BE2C (cell line): ENCODE data around the gene SH2D3A.

ENCODE experiments used
- DNase-seq: peaks from one replicate; pipeline ENCODE4 v3.0.0-alpha.2; 2020
- H3K27me3 ChIP-seq: fragments of 250-450 bp; sonication (Bioruptor Pico); 2 replicates; pipeline ENCODE4 v1.5.1; 2020; ENCODE audit warnings: mild to moderate bottlenecking
- H3K36me3 ChIP-seq: fragments of 250-450 bp; sonication (Bioruptor Pico); 2 replicates; pipeline ENCODE4 v1.5.1; 2020; ENCODE audit warnings: mild to moderate bottlenecking
- H3K4me1 ChIP-seq: fragments of 250-450 bp; sonication (Bioruptor Pico); 2 replicates; pipeline ENCODE4 v1.5.1; 2020
- H3K4me3 ChIP-seq: 2 replicates; pipeline ENCODE4 v1.5.1; 2011; ENCODE audit warnings: low read depth, low read length
- H3K9me3 ChIP-seq: fragments of 250-450 bp; sonication (Bioruptor Pico); 2 replicates; pipeline ENCODE4 v1.5.1; 2020
- TF ChIP-seq, protein P1 (sequence below): IDR thresholded peaks from 2 replicates; pipeline ENCODE4 v1.5.1; 2012; ENCODE audit warnings: mild to moderate bottlenecking, low read depth, low read length

Gene SH2D3A

DNA sequence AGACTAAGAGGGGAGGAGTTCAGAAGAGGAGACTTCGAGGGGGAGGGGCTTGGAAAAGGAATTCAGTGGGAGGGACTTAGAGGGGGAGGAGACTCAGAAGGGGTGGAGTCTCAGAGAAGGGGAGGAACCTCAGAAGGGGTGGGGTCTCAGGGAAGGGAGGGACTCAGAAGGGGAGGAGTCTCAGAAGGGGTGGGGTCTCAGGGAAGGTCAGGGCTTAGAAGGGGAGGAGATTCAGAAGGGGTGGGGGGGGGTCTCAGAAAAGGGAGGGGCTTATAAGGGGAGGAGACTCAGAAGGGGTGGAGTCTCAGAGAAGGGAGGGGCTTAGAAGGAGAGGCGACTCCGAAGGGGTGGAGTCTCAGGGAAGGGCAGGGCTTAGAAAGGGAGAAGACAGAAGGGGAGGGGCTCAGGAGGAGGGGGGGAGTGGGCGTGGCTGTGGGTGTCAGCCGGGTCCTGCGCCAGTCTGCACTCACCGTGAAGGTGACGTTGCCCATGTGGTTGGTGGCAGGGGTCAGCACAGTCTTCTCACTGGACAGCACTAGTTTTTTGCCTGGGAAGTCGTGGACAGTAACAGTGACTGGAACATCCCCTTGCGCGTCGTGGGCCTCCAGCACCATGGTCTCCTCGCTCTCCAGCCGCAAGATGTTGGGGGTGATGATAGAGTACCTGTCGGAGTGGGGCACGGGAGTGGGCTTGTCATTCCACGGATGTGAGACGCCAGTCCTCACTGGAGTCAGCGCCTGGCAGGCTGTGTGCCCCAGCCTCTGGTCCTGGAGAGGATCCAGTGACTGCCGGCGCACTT, 48.3 kb downstream of the SH2D3A start:
- no peak overlapping the region for H3K4me3 ChIP-seq
- H3K9me3 ChIP-seq = no peaks in the 10 kb centered on the region; the same call in 1 of the 2 replicates
- TF ChIP-seq, protein P1, sequence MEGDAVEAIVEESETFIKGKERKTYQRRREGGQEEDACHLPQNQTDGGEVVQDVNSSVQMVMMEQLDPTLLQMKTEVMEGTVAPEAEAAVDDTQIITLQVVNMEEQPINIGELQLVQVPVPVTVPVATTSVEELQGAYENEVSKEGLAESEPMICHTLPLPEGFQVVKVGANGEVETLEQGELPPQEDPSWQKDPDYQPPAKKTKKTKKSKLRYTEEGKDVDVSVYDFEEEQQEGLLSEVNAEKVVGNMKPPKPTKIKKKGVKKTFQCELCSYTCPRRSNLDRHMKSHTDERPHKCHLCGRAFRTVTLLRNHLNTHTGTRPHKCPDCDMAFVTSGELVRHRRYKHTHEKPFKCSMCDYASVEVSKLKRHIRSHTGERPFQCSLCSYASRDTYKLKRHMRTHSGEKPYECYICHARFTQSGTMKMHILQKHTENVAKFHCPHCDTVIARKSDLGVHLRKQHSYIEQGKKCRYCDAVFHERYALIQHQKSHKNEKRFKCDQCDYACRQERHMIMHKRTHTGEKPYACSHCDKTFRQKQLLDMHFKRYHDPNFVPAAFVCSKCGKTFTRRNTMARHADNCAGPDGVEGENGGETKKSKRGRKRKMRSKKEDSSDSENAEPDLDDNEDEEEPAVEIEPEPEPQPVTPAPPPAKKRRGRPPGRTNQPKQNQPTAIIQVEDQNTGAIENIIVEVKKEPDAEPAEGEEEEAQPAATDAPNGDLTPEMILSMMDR = no peak
- H3K36me3 ChIP-seq = no peaks in the 10 kb centered on the region
- H3K27me3 ChIP-seq = no peaks in the 10 kb centered on the region
- no peaks in the 10 kb centered on the region for H3K4me1 ChIP-seq
- peak; percentile 38 for DNase-seq

DNA sequence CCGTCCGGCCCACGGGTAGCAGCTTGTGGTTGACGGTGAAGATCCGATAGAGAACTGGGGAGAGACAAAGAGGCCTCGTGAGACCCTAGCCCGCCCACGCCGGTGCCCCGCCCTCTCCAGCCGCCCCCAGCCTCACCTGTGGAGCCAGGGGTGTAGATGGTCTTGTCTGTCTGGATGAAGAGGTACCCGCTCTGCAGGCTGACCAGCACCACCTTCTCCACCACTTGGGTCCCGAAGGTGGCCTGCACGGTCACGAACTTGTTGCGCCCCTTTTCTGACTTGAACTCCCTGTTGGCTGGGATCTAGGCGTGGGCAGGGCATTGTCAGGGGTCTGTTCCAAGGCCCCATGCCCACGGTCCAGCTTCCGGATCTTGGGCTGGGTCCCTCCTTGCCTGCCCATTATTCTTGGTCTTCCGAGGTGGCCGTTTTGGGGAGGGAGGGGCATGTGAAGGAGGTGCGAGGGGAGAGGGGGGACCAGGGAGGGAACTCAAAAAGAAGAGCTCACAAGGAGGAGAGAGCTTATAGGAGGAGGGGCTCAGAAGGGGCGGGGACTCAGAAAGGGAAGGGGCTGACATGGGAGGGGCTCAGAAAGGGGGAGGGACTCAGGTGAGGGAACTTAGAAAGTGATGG, 49.0 kb downstream of the SH2D3A start:
- H3K27me3 ChIP-seq = no peaks in the 10 kb centered on the region
- H3K4me3 ChIP-seq = no peak overlapping the region
- no peaks in the 10 kb centered on the region for H3K36me3 ChIP-seq
- TF ChIP-seq, protein P1 = no peak
- no peaks in the 10 kb centered on the region for H3K4me1 ChIP-seq
- DNase-seq = no peak
- H3K9me3 ChIP-seq = no peaks in the 10 kb centered on the region; the same call in 1 of the 2 replicates

DNA sequence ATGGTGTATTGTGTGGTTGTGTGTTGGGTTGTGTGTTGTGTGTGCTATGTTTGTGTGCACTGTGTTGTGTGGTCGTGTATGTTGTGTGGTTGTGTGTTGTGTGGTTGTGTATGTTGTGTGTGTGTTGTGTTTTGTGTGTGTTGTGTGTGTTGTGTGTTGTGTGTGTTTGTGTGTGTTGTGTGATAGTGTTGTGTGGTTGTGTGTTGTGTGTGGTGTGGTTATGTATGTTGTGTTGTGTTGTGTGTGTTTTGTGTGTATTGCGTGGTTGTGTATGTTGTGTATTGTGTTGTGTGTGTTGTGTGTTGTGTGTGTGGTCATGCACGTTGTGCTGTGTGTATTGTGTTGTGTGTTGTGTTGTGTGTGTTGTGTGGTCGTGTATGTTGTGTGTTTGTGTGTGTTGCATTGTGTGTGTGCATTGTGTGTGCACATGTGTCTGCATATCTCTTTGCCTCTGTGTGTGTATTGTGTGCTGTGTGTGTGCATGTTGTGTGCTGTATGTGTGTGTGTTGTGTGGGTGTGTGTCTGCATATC, 49.7 kb downstream of the SH2D3A start:
- H3K4me3 ChIP-seq = no peak overlapping the region
- H3K9me3 ChIP-seq = no peaks in the 10 kb centered on the region; the same call in 1 of the 2 replicates
- no peaks in the 10 kb centered on the region for H3K4me1 ChIP-seq
- TF ChIP-seq, protein P1 = no peak
- H3K27me3 ChIP-seq = no peaks in the 10 kb centered on the region
- DNase-seq = no peak
- no peaks in the 10 kb centered on the region for H3K36me3 ChIP-seq

DNA sequence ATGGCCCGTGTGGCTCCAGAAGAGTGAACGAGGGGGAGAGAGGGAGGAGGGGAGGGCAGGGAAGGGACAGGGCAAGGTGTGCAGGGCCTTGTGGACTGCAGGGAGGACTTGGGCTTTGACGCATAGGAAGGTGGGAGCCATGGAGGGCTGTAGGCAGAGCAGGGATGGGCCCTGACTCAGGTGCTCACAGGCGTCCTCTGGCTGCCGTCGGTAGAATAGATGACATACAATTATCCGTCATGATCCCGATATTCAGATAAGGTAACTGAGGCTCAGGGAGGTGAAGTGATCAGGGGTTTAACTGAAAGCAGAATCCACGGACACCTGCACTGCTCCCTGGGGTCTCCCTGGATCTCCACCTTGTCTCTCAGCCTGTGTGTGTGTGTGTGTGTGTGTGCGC, 50.2 kb downstream of the SH2D3A start:
- H3K4me3 ChIP-seq = no peak overlapping the region
- no peaks in the 10 kb centered on the region for H3K36me3 ChIP-seq
- H3K4me1 ChIP-seq = no peaks in the 10 kb centered on the region
- no peaks in the 10 kb centered on the region for H3K27me3 ChIP-seq
- no peaks in the 10 kb centered on the region for H3K9me3 ChIP-seq
- TF ChIP-seq, protein P1 = no peak
- no peak for DNase-seq

DNA sequence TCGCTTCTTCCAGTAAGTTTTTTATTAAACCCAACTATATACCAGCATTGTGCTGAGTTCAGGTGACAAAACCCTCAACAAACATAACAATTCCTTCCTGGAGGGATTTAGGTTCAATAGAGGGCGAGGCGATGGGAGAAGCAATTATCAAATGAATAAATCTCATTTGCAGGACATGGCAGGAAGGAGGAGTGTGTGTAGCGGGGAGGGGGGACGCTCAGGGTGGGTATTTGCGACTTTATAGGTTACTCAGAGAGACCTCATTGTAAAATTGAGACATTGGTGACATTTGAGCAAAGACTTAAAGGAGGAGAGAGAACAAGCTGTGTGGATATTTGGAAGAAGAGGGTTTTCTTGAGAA, 50.6 kb downstream of the SH2D3A start:
- H3K4me3 ChIP-seq = no peak overlapping the region
- H3K27me3 ChIP-seq = no peaks in the 10 kb centered on the region
- TF ChIP-seq, protein P1 = no peak
- H3K9me3 ChIP-seq = no peaks in the 10 kb centered on the region
- H3K36me3 ChIP-seq = no peaks in the 10 kb centered on the region
- H3K4me1 ChIP-seq = no peaks in the 10 kb centered on the region
- no peak for DNase-seq
